ENCODE data around the gene DVL1.

Gene DVL1

DNA sequence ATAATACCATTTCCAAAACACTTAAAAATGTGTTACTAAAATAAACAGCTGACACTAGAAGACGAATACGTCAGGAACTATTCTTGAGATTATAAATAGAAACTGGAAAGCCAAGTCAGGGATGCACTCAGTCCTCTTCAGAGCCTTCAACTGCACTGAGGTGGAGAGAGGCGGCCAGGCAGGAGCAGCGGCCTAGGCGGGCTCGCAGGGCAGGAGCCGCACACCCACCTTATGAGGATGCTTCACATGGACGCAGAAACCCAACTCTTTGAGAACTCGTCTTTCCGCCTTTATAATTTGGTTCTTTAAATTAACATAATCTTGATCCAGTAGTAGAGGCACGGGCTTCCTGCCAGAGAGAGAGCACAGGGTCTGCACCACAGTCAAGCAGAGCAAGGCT is 45.9 kb upstream of the DVL1 start:
- no peak overlapping the region for H3K4me3 ChIP-seq (ENCODE audit: low read length)
- peaks cover 90% of the 10 kb centered on the region for H3K36me3 ChIP-seq (ENCODE audit: control insufficient read depth, low read length)
- H3K27me3 ChIP-seq (ENCODE audit: control insufficient read depth, low read length): no peaks in the 10 kb centered on the region
- H3K27ac ChIP-seq (ENCODE audit: low read depth, low read length): no peak overlapping the region
- H3K79me2 ChIP-seq (ENCODE audit: control insufficient read depth, low read length): peaks cover 71% of the 10 kb centered on the region
- H3K4me1 ChIP-seq (ENCODE audit: control insufficient read depth, low read length): peaks cover 14% of the 10 kb centered on the region
- H3K4me2 ChIP-seq (ENCODE audit: low read length): no peak overlapping the region
- no peaks in the 10 kb centered on the region for H3K9me2 ChIP-seq (replicated peaks; ENCODE audit: control insufficient read depth, low read length)
- H4K20me1 ChIP-seq (ENCODE audit: control insufficient read depth, insufficient read depth, low read depth, low read length): peaks cover 3% of the 10 kb centered on the region; the same call in 1 of the 2 replicates
- no peaks in the 10 kb centered on the region for H3F3A ChIP-seq (ENCODE audit: control insufficient read depth, insufficient read depth)
- TF ChIP-seq EZH2phosphoT487 (IDR thresholded peaks at IDR 0.05; ENCODE audit: borderline replicate concordance, low read length): no peak
- TF ChIP-seq, protein P1, sequence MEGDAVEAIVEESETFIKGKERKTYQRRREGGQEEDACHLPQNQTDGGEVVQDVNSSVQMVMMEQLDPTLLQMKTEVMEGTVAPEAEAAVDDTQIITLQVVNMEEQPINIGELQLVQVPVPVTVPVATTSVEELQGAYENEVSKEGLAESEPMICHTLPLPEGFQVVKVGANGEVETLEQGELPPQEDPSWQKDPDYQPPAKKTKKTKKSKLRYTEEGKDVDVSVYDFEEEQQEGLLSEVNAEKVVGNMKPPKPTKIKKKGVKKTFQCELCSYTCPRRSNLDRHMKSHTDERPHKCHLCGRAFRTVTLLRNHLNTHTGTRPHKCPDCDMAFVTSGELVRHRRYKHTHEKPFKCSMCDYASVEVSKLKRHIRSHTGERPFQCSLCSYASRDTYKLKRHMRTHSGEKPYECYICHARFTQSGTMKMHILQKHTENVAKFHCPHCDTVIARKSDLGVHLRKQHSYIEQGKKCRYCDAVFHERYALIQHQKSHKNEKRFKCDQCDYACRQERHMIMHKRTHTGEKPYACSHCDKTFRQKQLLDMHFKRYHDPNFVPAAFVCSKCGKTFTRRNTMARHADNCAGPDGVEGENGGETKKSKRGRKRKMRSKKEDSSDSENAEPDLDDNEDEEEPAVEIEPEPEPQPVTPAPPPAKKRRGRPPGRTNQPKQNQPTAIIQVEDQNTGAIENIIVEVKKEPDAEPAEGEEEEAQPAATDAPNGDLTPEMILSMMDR (IDR thresholded peaks at IDR 0.05; ENCODE audit: low read depth, low read length, poor library complexity, severe bottlenecking): no peak
- H3K9me3 ChIP-seq (ENCODE audit: control insufficient read depth, insufficient read depth, low read length): no peaks in the 10 kb centered on the region

DNA sequence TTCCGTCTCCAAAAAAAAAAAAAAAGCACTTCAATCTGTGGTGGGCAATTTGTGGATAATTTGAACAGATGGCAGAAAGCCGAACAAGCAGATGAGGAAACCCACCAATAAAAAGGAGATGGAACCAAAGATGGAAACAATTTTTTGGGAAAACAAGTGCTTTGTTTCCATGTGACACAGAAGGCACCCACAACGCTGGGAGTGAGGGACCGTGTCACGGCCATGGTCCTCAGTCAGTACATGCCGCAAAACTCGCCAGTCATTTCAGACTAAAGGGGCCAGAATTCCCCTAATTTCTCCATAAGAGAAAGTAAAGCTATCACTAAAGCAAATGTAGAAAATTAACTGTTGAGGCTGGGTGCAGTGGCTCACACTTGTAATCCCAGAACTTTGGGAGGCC is 44.9 kb upstream of the DVL1 start:
- Histone ChIP-seq H3K79me2 (ENCODE audit: control insufficient read depth, low read length) (peaks cover 66% of the 10 kb centered on the region), H3K9me2 (replicated peaks; ENCODE audit: control insufficient read depth, low read length) (no peaks in the 10 kb centered on the region), H3K27ac (ENCODE audit: low read depth, low read length) (no peak overlapping the region), H3K9me3 (ENCODE audit: control insufficient read depth, insufficient read depth, low read length) (no peaks in the 10 kb centered on the region), H3F3A (ENCODE audit: control insufficient read depth, insufficient read depth) (no peaks in the 10 kb centered on the region), H3K36me3 (ENCODE audit: control insufficient read depth, low read length) (peaks cover 93% of the 10 kb centered on the region), H3K4me1 (ENCODE audit: control insufficient read depth, low read length) (peaks cover 14% of the 10 kb centered on the region), H4K20me1 (ENCODE audit: control insufficient read depth, insufficient read depth, low read depth, low read length) (peaks cover 3% of the 10 kb centered on the region; the same call in 1 of the 2 replicates), H3K4me3 (ENCODE audit: low read length) (no peak overlapping the region), H3K4me2 (ENCODE audit: low read length) (no peak overlapping the region), H3K27me3 (ENCODE audit: control insufficient read depth, low read length) (no peaks in the 10 kb centered on the region)
- TF ChIP-seq, protein P1 (IDR thresholded peaks at IDR 0.05; ENCODE audit: low read depth, low read length, poor library complexity, severe bottlenecking): no peak
- TF ChIP-seq EZH2phosphoT487 (IDR thresholded peaks at IDR 0.05; ENCODE audit: borderline replicate concordance, low read length): no peak

DNA sequence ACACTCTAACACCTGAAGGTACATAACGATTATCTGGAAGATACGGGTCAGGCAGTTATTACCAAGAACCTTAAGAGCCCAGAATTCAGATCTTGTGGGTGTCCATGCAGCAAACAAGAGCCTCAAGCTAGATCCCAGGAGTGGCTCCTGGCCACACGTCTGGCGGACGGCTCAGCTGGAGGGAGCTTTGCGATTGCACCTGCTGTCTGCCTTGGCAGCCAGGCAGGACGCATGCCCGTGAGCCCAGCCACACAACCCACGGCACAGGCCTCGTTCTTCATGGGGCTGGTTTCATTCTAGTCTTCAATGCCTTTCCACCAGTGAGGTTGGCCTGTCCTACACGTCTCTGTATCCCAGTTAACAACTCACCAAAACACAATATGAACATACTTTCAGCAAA is 44.2 kb upstream of the DVL1 start:
- TF ChIP-seq, protein P1 (IDR thresholded peaks at IDR 0.05; ENCODE audit: low read depth, low read length, poor library complexity, severe bottlenecking): no peak
- TF ChIP-seq EZH2phosphoT487 (IDR thresholded peaks at IDR 0.05; ENCODE audit: borderline replicate concordance, low read length): no peak
- H3K36me3 ChIP-seq (ENCODE audit: control insufficient read depth, low read length): peaks cover 91% of the 10 kb centered on the region

More for the DNA sequence above, 44.2 kb upstream of the DVL1 start:
- no peaks in the 10 kb centered on the region for H3K9me3 ChIP-seq (ENCODE audit: control insufficient read depth, insufficient read depth, low read length)
- no peak overlapping the region for H3K27ac ChIP-seq (ENCODE audit: low read depth, low read length)
- peaks cover 14% of the 10 kb centered on the region for H3K4me1 ChIP-seq (ENCODE audit: control insufficient read depth, low read length)
- no peaks in the 10 kb centered on the region for H3K9me2 ChIP-seq (replicated peaks; ENCODE audit: control insufficient read depth, low read length)
- no peak overlapping the region for H3K4me3 ChIP-seq (ENCODE audit: low read length)
- H4K20me1 ChIP-seq (ENCODE audit: control insufficient read depth, insufficient read depth, low read depth, low read length): peaks cover 3% of the 10 kb centered on the region; the same call in 1 of the 2 replicates
- peaks cover 59% of the 10 kb centered on the region for H3K79me2 ChIP-seq (ENCODE audit: control insufficient read depth, low read length)
- no peak overlapping the region for H3K4me2 ChIP-seq (ENCODE audit: low read length)
- no peaks in the 10 kb centered on the region for H3F3A ChIP-seq (ENCODE audit: control insufficient read depth, insufficient read depth)
- H3K27me3 ChIP-seq (ENCODE audit: control insufficient read depth, low read length): no peaks in the 10 kb centered on the region
